NCI-H2029 treated with DMSO at 0.1 percent for 48 hours (cell line): ENCODE data around the gene ME1.
"Not testable (repeated sequence)": the region's sequence is repeated elsewhere in the genome, so short reads cannot be mapped to it uniquely, and the experiment has no call there.

Experiments
- DNase-seq: peaks from one replicate; lab custom pipeline; 2025; lab: John Stamatoyannopoulos, UW

Gene ME1

GRCh38 chr6:83256719-83257118, 174.1 kb downstream of the ME1 start:
- DNase-seq = not testable (repeated sequence)

GRCh38 chr6:83252719-83253118, 178.1 kb downstream of the ME1 start:
- DNase-seq = no peak

GRCh38 chr6:83250235-83250634, 180.6 kb downstream of the ME1 start:
- DNase-seq = no peak

DNA sequence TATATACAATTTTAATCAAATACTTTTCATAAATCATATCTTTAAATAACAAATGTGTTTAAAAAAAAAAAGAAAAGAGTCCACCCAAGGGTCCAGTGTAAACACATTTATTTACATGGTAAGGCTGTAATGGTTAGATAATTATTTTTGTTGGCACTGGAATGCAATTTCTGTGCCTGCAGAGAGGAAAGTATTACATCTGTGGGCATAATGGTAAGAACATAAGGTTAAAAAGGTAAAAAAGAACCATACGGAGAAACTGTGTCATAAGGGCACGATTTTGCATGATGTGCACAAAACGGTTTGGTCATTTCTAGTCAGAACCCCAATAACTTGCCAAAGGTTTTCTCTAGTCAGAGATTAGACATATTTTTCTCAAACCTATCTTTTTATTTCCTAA, 183.4 kb downstream of the ME1 start:
- no peak for DNase-seq

DNA sequence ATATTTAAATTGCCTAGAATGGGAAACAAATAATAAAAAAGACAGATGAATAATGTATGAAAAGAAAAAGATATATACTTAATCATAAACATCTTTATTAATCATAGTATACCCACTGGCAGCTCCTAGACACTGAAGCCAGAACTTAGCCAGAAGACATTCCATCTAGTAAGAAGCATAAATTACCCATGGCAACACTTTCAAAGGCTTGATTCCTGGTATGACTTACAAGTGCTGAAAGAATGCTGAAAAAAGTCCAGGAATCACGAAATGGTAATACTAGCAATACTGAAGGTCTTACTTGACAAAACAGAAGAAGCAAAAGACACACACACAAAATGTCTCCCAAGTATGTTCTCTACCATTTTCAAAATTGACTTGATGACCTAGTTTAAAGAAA, 199.7 kb downstream of the ME1 start:
- no peak for DNase-seq

- no peak for DNase-seq
Measured at GRCh38 chr6:83226517-83226916, 204.3 kb downstream of the ME1 start.

GRCh38 chr6:83221889-83222479, 208.9 kb downstream of the ME1 start:
- DNase-seq = peak; percentile 15

- DNase-seq = no peak
Measured at GRCh38 chr6:83221276-83221675, 209.6 kb downstream of the ME1 start.

- no peak for DNase-seq
Measured at GRCh38 chr6:83220121-83220520, 210.7 kb downstream of the ME1 start.

DNA sequence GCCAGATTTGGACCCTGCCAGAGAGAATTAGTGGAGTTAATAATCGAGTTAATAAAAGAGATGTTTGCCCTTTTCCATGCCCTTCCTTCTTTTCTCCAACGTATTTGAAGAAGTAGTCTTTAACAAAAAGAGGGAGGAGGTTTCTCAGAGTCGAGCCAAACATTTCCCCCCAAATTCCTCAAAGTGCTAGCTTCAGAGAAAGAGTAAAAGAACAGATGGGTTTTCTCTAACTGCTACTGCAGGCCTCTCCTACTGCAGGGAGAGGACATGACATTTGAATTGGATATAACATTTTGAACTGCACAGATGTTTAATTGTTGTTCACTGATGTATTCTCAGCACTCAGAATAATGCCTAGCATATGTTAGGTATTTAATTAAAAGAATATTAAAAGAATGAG, 212.2 kb downstream of the ME1 start:
- DNase-seq = no peak

GRCh38 chr6:83216806-83217205, 214.0 kb downstream of the ME1 start:
- no peak for DNase-seq

DNA sequence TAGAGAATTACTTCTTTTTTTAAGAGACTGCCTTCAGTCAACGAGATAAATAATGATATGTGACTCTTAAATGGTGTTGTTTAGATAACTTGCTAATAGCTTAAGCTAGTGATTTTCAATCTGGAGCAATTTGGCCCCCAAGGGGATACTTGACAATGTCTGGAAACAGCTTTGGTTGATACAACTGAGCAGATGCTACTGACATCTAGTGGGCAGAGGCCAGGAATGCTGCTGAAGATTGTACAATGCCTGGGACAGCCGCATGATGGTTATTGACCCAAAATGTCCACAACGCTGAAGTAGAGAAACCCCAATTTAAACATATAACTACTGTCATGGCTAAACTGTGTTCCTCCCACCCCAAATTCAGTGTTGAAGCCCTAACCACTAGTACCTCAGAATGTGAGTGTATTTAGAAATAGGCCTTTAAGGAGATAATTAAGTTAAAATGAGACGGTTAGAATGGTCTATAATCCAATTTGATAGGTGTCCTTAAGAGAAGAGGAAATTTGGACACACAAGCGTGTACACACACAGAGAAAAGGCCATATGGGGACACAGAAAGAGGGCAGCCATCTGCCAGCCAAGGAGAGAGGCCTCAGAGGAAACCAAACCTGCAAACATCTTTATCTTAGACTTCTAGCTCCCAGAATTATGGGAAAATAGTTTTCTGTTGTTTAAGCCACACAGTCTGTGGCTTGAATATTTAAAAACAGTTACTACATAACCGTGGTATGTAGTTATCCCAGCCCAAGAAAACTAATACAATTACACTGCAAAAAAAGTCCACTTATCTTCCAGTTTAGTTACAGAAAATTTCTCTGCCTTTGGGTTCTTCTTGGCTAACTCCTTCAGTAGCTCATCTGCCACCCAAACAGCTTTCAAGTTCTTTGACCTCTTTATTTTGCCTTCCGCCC, 215.5 kb downstream of the ME1 start:
- DNase-seq = peak; percentile 31

DNA sequence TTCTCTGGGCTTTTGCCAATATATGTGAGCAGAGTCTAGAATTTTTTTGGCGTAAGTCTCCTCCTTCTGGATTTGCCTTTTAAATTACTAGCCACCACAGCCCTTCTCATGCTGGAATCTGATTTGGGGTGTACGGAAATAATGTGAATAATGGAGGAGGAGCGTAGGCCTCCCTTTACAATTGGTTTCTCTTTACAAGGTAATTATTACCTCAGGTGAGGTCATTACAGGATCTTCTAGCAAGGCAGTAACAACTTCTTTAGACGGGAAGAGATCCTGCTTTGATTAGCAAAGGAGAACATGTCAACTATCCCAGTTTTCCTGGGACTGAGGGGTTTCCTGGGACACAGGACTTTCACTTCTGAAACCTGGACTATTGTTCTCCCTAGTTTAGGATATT, 228.8 kb downstream of the ME1 start:
- no peak for DNase-seq

DNA sequence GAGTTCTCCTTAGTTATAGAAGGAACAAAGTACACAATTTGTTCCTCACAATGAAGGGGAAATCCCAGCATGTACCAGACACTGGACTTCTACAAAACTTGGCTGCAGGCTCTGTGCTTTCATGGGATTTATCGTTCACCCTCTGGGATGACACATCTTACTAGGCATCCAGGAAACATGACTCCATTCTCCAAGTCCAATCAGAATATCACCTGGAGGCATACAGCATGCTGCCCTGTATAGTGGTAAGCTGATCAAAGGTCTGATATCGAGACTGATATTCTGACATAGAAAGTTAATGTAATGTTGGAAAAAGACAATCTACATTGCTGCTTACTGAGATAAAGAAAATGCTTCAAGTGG, 231.0 kb downstream of the ME1 start:
- no peak for DNase-seq

GRCh38 chr6:83199173-83199862, 231.5 kb downstream of the ME1 start:
- no peak for DNase-seq

GRCh38 chr6:83198486-83199172, 232.2 kb downstream of the ME1 start:
- no peak for DNase-seq

DNA sequence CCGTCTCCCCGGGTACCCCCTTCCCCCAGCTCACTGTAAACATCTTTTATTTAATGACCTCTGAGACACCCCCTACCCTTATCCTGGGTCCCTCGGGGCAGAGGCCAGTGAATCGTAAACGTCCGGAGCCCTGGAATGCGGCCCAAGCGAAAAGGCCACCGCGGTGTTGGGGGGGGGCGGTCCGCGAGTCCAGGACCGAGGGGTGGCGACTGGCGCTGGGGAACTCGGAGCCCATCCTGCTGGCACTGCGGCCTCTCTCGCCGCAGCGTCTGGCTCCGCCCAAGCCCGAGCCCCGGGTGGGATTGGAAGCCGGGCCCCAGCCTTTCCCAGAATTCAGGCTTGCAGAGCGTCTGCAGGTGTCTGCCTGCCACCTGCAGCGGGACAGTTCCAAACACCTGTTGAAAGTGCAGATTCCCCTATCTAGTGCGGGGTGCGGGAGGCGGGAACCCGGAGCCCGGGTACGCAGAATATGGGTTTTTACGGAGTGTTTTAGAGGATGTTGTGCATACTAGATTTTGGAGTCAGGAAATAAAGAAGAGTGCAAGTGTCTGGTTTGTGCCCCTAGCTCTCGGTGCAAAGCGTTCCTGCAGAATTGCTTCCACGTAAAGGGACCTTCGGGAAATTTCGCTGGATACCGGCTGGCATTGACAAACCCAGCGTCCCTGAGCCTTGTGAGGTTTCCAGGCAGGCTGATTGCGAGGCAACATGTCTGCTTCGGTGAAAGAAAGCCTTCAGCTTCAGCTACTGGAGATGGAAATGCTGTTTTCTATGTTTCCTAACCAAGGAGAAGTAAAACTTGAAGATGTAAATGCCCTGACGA, 236.9 kb downstream of the ME1 start:
- DNase-seq = no peak

GRCh38 chr6:83192871-83193746, 237.7 kb downstream of the ME1 start, which contains the start of the genes PGM3 and RWDD2A:
Gene PGM3, minus strand, starts transcription at chr6:83193265. Its CDS starts 2,253 bp downstream, at chr6:83191012.
Gene RWDD2A, plus strand, starts transcription at chr6:83193357. Its CDS starts 1,095 bp downstream, at chr6:83194452.
- DNase-seq = peak; percentile 55

GRCh38 chr6:83192456-83192855, 238.4 kb downstream of the ME1 start:
- no peak for DNase-seq

- not testable (repeated sequence) for DNase-seq
Measured at GRCh38 chr6:83191974-83192373, 238.9 kb downstream of the ME1 start.
